ENCODE data around the gene HLTF. TPM values are rescaled to one million over a fixed set of nuclear protein-coding genes. Genes with fewer than 3 reads are reported as not detected.

Gene HLTF, protein sequence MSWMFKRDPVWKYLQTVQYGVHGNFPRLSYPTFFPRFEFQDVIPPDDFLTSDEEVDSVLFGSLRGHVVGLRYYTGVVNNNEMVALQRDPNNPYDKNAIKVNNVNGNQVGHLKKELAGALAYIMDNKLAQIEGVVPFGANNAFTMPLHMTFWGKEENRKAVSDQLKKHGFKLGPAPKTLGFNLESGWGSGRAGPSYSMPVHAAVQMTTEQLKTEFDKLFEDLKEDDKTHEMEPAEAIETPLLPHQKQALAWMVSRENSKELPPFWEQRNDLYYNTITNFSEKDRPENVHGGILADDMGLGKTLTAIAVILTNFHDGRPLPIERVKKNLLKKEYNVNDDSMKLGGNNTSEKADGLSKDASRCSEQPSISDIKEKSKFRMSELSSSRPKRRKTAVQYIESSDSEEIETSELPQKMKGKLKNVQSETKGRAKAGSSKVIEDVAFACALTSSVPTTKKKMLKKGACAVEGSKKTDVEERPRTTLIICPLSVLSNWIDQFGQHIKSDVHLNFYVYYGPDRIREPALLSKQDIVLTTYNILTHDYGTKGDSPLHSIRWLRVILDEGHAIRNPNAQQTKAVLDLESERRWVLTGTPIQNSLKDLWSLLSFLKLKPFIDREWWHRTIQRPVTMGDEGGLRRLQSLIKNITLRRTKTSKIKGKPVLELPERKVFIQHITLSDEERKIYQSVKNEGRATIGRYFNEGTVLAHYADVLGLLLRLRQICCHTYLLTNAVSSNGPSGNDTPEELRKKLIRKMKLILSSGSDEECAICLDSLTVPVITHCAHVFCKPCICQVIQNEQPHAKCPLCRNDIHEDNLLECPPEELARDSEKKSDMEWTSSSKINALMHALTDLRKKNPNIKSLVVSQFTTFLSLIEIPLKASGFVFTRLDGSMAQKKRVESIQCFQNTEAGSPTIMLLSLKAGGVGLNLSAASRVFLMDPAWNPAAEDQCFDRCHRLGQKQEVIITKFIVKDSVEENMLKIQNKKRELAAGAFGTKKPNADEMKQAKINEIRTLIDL
- 10 to 100 TPM; 27.5 to 32.9 TPM for total RNA-seq
- polyA plus RNA-seq (ENCODE audit: insufficient read length in 6 of 6) = 10 to 100 TPM; 53.4 to 60.3 (median 58.1) TPM
- long read RNA-seq, donor 1, partial matches to known transcripts = 14 of 15 reads
- long read RNA-seq, donor 1, other reads (novel, unspliced or antisense) = 0 of 15 reads
- long read RNA-seq, donor 2, full-length matches to known transcripts = 2 of 2 reads
- long read RNA-seq, donor 2, partial matches to known transcripts = 0 of 2 reads
- long read RNA-seq, donor 2, other reads (novel, unspliced or antisense) = 0 of 2 reads
- long read RNA-seq, donor 3, partial matches to known transcripts = 0 of 1 reads
- long read RNA-seq, donor 3, other reads (novel, unspliced or antisense) = 0 of 1 reads
- long read RNA-seq, donor 4, partial matches to known transcripts = 10 of 11 reads
- long read RNA-seq, donor 4, other reads (novel, unspliced or antisense) = 0 of 11 reads
- long read RNA-seq, donor 5, partial matches to known transcripts = 7 of 7 reads
- long read RNA-seq, donor 5, other reads (novel, unspliced or antisense) = 0 of 7 reads
- long read RNA-seq, donor 6, full-length matches to known transcripts = 4 of 4 reads
- long read RNA-seq, donor 6, partial matches to known transcripts = 0 of 4 reads
- long read RNA-seq, donor 6, other reads (novel, unspliced or antisense) = 0 of 4 reads
- long read RNA-seq, donor 7, full-length matches to known transcripts = 1 of 1 reads
- long read RNA-seq, donor 7, partial matches to known transcripts = 0 of 1 reads
- long read RNA-seq, donor 7, other reads (novel, unspliced or antisense) = 0 of 1 reads
- long read RNA-seq, donor 8 = 0 reads
- long read RNA-seq, donor 9 = 0 reads
- long read RNA-seq, donor 10, partial matches to known transcripts = 6 of 6 reads
- long read RNA-seq, donor 10, other reads (novel, unspliced or antisense) = 0 of 6 reads
- long read RNA-seq, donor 11, full-length matches to known transcripts = 3 of 3 reads
- long read RNA-seq, donor 11, partial matches to known transcripts = 0 of 3 reads
- long read RNA-seq, donor 11, other reads (novel, unspliced or antisense) = 0 of 3 reads
- long read RNA-seq, donor 12, full-length matches to known transcripts = 2 of 2 reads
- long read RNA-seq, donor 12, partial matches to known transcripts = 0 of 2 reads
- long read RNA-seq, donor 12, other reads (novel, unspliced or antisense) = 0 of 2 reads

DNA sequence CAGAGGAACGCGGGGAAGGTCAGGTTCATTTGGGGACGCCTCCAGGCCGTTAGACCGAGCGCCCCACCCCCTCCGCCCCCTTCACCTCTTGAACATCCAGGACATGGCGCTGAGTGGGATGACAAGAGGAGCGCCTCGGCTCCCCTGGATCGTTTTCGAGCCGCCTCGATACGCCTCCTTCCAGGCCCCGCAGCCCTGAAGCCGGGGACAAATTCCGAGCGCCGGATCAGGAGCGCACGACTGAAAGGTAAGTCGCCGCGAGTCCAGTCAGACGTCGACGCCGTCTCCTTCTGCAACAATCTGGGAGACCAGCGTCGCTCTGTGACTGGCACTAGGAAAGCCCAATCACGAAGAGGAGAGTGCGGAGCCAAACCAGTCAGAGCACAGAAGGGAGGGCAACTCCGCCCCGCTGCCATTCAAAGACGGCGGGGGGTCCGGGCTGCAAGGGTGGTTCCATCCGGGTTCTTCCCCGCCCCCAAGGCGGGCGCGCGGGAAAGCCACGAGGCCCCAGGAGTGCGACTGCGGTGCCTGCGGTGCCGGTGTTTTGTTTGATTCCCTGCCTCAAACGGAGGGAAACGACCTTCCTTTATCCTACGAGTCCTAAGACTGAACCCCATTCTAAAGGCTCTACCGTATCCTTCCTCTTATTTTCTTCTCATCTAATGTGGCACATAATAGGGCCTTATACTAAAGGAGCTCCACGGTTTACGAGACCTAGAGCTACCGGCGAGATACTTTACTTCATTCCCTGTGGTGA lies at the start of gene HLTF:
Gene HLTF, minus strand, starts transcription at position 302 of the 757 bp plus-strand sequence. Its CDS starts 197 bp downstream, at position 105.
- Histone ChIP-seq H3K36me3 (no peaks in the 10 kb centered on the region), H3K4me3 (peak within 1 kb of the TSS; percentile 79 to 82), H3K27me3 (no peaks in the 10 kb centered on the region), H3K27ac (peak within 1 kb of the TSS; percentile 62 to 67), H3K4me1 (peaks cover 5 to 17% of the 10 kb centered on the region in 2 donors), H3K9me3 (no peaks in the 10 kb centered on the region)
- DNase-seq = peak; percentile 93 to 97 (median 94)
- ATAC-seq = peak; percentile 100
- TF ChIP-seq, protein P1, sequence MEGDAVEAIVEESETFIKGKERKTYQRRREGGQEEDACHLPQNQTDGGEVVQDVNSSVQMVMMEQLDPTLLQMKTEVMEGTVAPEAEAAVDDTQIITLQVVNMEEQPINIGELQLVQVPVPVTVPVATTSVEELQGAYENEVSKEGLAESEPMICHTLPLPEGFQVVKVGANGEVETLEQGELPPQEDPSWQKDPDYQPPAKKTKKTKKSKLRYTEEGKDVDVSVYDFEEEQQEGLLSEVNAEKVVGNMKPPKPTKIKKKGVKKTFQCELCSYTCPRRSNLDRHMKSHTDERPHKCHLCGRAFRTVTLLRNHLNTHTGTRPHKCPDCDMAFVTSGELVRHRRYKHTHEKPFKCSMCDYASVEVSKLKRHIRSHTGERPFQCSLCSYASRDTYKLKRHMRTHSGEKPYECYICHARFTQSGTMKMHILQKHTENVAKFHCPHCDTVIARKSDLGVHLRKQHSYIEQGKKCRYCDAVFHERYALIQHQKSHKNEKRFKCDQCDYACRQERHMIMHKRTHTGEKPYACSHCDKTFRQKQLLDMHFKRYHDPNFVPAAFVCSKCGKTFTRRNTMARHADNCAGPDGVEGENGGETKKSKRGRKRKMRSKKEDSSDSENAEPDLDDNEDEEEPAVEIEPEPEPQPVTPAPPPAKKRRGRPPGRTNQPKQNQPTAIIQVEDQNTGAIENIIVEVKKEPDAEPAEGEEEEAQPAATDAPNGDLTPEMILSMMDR (IDR thresholded peaks at IDR 0.05) = no peak
- intact Hi-C loops (cut with DNase I) = no loop called here

DNA sequence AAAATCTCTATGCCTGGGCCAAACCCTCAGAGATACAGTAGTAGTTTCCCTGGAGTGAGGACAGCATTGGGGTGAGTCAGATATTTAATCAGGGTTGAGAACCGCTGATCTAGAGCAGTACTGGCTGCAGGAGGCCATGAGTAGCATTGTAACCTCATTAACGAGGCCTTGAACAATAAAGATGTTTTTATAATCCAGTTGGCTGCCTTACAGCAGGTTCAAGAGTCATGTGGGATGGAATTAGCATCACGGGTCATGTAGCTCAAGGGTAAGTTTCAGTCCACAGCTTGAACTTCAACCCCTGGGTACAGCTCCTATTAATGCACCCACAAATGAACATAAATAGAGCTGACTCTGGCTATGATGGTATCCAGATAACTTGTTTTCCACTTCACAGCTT lies 48.2 kb upstream of the HLTF start:
- ATAC-seq (peak; percentile 15), DNase-seq (no peak)
- no peak overlapping the region for H3K4me3 ChIP-seq
- H3K27me3 ChIP-seq = no peaks in the 10 kb centered on the region
- H3K9me3 ChIP-seq = no peaks in the 10 kb centered on the region
- no peak overlapping the region for H3K27ac ChIP-seq
- intact Hi-C loops (cut with DNase I) = no loop called here
- H3K4me1 ChIP-seq = peaks cover 3 to 26% of the 10 kb centered on the region in 2 donors
- TF ChIP-seq, protein P1 (IDR thresholded peaks at IDR 0.05) = no peak
- no peaks in the 10 kb centered on the region for H3K36me3 ChIP-seq

DNA sequence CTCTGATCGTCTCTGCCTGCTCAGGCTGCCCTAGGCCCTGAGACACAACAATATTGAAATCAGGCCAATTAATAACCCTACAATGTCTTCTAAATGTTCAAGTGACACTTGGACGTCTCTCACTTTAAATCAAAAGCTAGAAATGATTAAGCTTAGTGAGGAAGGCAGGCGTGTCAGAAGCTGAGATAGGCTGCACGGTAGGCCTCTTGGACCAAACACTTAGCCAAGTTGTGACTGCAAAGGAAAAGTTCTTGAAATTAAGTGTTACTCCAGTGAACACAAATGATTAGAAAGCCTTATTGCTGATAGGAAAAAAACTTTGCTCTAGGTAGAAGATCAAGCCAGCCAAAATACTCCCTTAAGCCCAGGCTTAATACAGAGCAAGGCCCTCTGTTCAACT lies 45.3 kb upstream of the HLTF start:
- peak; percentile 26 for ATAC-seq
- intact Hi-C loops (cut with DNase I) = no loop called here

More for the DNA sequence above, 45.3 kb upstream of the HLTF start:
- Histone ChIP-seq H3K36me3 (no peaks in the 10 kb centered on the region), H3K9me3 (no peaks in the 10 kb centered on the region), H3K27ac (peak overlapping the region; percentile 34 to 53), H3K4me1 (peaks cover 3 to 35% of the 10 kb centered on the region in 2 donors), H3K27me3 (no peaks in the 10 kb centered on the region), H3K4me3 (no peak overlapping the region)
- peak in 1 of 4 donors; percentile 43 for DNase-seq
- TF ChIP-seq, protein P1 (IDR thresholded peaks at IDR 0.05) = no peak

Data from left lung (tissue), 14 donors.